Neuronal stem cell (in vitro differentiated cells): ENCODE results near the gene SMAD9.

Source experiments
- DNase-seq: peaks from one replicate; pipeline ENCODE4 v3.0.0-alpha.2; 2013; ENCODE audit warnings: low spot score
- H2AFZ ChIP-seq: one replicate; pipeline ENCODE4 v1.6.1; 2013; ENCODE audit warnings: mild to moderate bottlenecking, low read length, inconsistent platforms
- H2AK5ac ChIP-seq: 2 replicates; pipeline ENCODE4 v1.6.1; 2013; ENCODE audit warnings: low read depth, mild to moderate bottlenecking, inconsistent platforms, low read length, moderate library complexity, mixed read lengths
- H2BK120ac ChIP-seq: 2 replicates; pipeline ENCODE4 v1.6.1; 2013; ENCODE audit warnings: low read depth, mild to moderate bottlenecking, inconsistent platforms, low read length, moderate library complexity, mixed read lengths
- H2BK12ac ChIP-seq: one replicate; pipeline ENCODE4 v1.6.1; 2013; ENCODE audit warnings: low read length, inconsistent platforms
- H2BK15ac ChIP-seq: 2 replicates; pipeline ENCODE4 v1.6.1; 2013; ENCODE audit warnings: mild to moderate bottlenecking, low read length, inconsistent platforms, mixed read lengths
- H2BK5ac ChIP-seq: one replicate; pipeline ENCODE4 v1.6.1; 2013; ENCODE audit warnings: inconsistent platforms, mild to moderate bottlenecking, low read length, moderate library complexity
- H3K14ac ChIP-seq: one replicate; pipeline ENCODE4 v1.6.1; 2013; ENCODE audit warnings: low read length, inconsistent platforms
- H3K18ac ChIP-seq: 2 replicates; pipeline ENCODE4 v1.6.1; 2013; ENCODE audit warnings: low read length, inconsistent platforms
- H3K23ac ChIP-seq: 2 replicates; pipeline ENCODE4 v1.6.1; 2013; ENCODE audit warnings: low read depth, mild to moderate bottlenecking, mixed read lengths, low read length, inconsistent platforms; ENCODE audit not compliant: poor library complexity
- H3K27ac ChIP-seq: replicated peaks from 3 replicates; pipeline ENCODE4 v1.5.1; 2013; ENCODE audit warnings: low read length, inconsistent platforms
- H3K27me3 ChIP-seq, 3 experiments: 2 replicates each; pipeline ENCODE4 v1.6.1; 2013; ENCODE audit warnings: low read length in 3 of 3, mild to moderate bottlenecking in 2 of 3, inconsistent platforms in 1 of 3, low read depth in 1 of 3, mixed read lengths in 1 of 3, moderate library complexity in 1 of 3; ENCODE audit not compliant: control insufficient read depth in 3 of 3, insufficient read depth in 3 of 3
- H3K36me3 ChIP-seq, 2 donors: replicated peaks in 1 of 2; 2 replicates each; pipeline ENCODE4 v1.6.1; 2013; ENCODE audit warnings: low read length in 2 of 2; ENCODE audit not compliant: control insufficient read depth in 2 of 2, insufficient read depth in 2 of 2
- H3K4ac ChIP-seq: 2 replicates; pipeline ENCODE4 v1.6.1; 2013; ENCODE audit warnings: inconsistent platforms, mild to moderate bottlenecking, low read length, moderate library complexity
- H3K4me1 ChIP-seq, 2 donors: 1 replicate in 1 of 2; 2 replicates in 1 of 2; pipeline ENCODE4 v1.6.1; 2013; ENCODE audit warnings: low read length in 2 of 2, low read depth in 1 of 2; ENCODE audit not compliant: control insufficient read depth in 2 of 2, insufficient read depth in 1 of 2
- H3K4me2 ChIP-seq: one replicate; pipeline ENCODE4 v1.6.1; 2013; ENCODE audit warnings: mild to moderate bottlenecking, low read length, inconsistent platforms; ENCODE audit not compliant: insufficient read depth, poor library complexity, severe bottlenecking
- H3K4me3 ChIP-seq, 2 donors: 2 replicates each; pipeline ENCODE4 v1.5.1; 2013; ENCODE audit warnings: low read length in 2 of 2, mild to moderate bottlenecking in 2 of 2, inconsistent platforms in 1 of 2, moderate library complexity in 1 of 2
- H3K79me1 ChIP-seq: one replicate; pipeline ENCODE4 v1.6.1; 2013; ENCODE audit warnings: low read depth, mild to moderate bottlenecking, inconsistent platforms, low read length, moderate library complexity
- H3K9ac ChIP-seq: one replicate; pipeline ENCODE4 v1.6.1; 2013; ENCODE audit warnings: mild to moderate bottlenecking, low read depth, low read length, inconsistent platforms; ENCODE audit not compliant: poor library complexity
- H3K9me3 ChIP-seq, 2 donors: replicated peaks in 1 of 2; 2 replicates each; pipeline versions ENCODE3 to v1.6.1; 2013; ENCODE audit warnings: low read length in 2 of 2, mild to moderate bottlenecking in 2 of 2, inconsistent platforms in 1 of 2, low read depth in 1 of 2, mixed read lengths in 1 of 2, moderate library complexity in 1 of 2; ENCODE audit not compliant: control insufficient read depth in 2 of 2, insufficient read depth in 1 of 2
- H4K8ac ChIP-seq: one replicate; pipeline ENCODE4 v1.6.1; 2013; ENCODE audit warnings: low read depth, mild to moderate bottlenecking, inconsistent platforms, low read length, moderate library complexity
- H4K91ac ChIP-seq: one replicate; pipeline ENCODE4 v1.6.1; 2013; ENCODE audit warnings: low read length, low read depth, mild to moderate bottlenecking, inconsistent platforms; ENCODE audit not compliant: poor library complexity
- WGBS, 2 donors: extraction: QIAGEN DNeasy Blood & Tissue Kit; methylation state at CpG; one replicate each; pipeline ENCODE4 v1.1.7; 2013; ENCODE audit warnings: missing lambda C conversion rate in 2 of 2, mixed read lengths in 1 of 2; ENCODE audit not compliant: insufficient read length in 2 of 2, insufficient replicate concordance in 1 of 2; ENCODE audit errors: extremely low coverage in 2 of 2; 5-methylcytosine and 5-hydroxymethylcytosine counted together

The SMAD9 gene

DNA sequence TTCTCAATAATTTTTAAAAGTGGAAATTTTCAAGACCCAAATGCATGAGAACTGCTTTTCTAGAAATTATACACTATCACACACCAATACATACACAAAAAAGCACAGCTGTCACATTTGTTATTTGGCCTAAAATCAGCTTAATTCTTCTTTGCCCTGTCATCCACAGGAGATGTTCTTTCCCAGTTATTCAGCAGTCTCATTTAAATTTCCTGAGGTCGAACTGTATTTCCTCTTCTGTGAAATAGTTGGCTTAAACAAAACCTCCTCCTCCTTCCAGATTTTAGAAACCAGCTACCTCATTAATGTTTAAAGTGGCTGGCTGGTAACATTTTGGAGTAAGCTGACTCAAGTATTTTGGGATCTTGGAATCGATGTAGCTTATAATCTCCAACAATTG is 39.1 kb downstream of the SMAD9 start:
- no peak overlapping the region for H3K4me3 ChIP-seq
- no peak overlapping the region for H3K27ac ChIP-seq
- no peak overlapping the region for H4K8ac ChIP-seq
- no CpG with 5 or more reads among the region's 2 CpGs for WGBS, 2 donors
- H3K79me1 ChIP-seq, result no peaks in the 10 kb centered on the region
- no peak overlapping the region for H3K4me2 ChIP-seq
- H3K18ac ChIP-seq, result no peak overlapping the region
- no peak overlapping the region for H3K14ac ChIP-seq
- H3K23ac ChIP-seq, result no peak overlapping the region
- no peak overlapping the region for H4K91ac ChIP-seq
- H2AK5ac ChIP-seq, result no peak overlapping the region
- H2BK5ac ChIP-seq, result no peak overlapping the region
- no peak overlapping the region for H2AFZ ChIP-seq
- no peak overlapping the region for H2BK120ac ChIP-seq
- H2BK12ac ChIP-seq, result no peak overlapping the region
- H3K4me1 ChIP-seq, result peaks cover 0 to 2% of the 10 kb centered on the region in 2 donors
- no peaks in the 10 kb centered on the region for H3K9me3 ChIP-seq
- H3K9ac ChIP-seq, result no peak overlapping the region
- no peak for DNase-seq
- H3K4ac ChIP-seq, result no peak overlapping the region
- H2BK15ac ChIP-seq, result no peak overlapping the region
- no peaks in the 10 kb centered on the region for H3K36me3 ChIP-seq
- H3K27me3 ChIP-seq, result peaks cover 0 to 3% (median 0%) of the 10 kb centered on the region in 3 experiments

DNA sequence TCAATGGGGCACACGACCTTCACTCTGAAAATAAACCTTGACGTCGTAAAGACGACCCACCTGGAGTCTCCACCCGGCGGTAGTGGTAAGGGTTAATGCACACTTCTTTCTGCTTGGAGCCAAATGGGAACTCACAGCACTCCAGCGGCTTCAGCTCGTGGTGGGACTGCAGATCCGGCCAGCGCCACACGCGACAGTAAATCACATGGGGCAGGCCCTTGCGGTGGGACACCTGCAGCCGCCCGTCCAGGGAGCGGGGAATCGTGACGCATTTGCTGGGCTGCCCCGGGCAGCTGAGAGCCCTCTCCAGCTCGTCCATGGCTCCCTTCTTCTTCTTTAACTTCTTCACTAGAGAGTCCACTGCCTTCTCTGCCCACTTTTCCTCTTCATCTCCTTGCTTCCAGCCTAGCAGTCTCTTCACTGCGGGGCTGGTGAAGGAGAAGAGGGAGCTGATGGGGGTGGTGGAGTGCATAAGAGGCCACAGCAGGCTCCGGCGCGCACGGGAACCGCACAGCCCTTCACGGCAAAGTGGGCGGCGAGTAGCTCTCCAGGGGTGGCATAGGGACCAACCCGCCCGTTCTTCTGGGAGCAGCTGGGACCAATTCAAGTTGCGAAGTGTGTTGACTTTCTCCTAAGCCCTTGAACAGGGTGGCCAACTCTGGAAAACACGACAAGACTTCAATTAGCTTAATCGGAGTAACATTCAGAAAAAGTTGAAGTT is 40.7 kb downstream of the SMAD9 start:
- Histone ChIP-seq H2BK120ac (no peak overlapping the region), H3K14ac (no peak overlapping the region), H4K8ac (no peak overlapping the region), H3K4me3 (no peak overlapping the region), H3K18ac (peak overlapping the region; percentile 33), H2BK15ac (no peak overlapping the region), H2BK12ac (no peak overlapping the region), H3K23ac (no peak overlapping the region), H3K9me3 (no peaks in the 10 kb centered on the region), H3K9ac (no peak overlapping the region), H3K4ac (no peak overlapping the region), H3K36me3 (no peaks in the 10 kb centered on the region), H2BK5ac (no peak overlapping the region), H4K91ac (no peak overlapping the region), H3K27me3 (peaks cover 0 to 3% (median 0%) of the 10 kb centered on the region in 3 experiments), H3K4me2 (no peak overlapping the region), H2AFZ (no peak overlapping the region), H2AK5ac (no peak overlapping the region), H3K27ac (no peak overlapping the region), H3K4me1 (peaks cover 0 to 2% of the 10 kb centered on the region in 2 donors), H3K79me1 (no peaks in the 10 kb centered on the region)
- no CpG with 5 or more reads among the region's 34 CpGs for WGBS, 2 donors
- no peak for DNase-seq

DNA sequence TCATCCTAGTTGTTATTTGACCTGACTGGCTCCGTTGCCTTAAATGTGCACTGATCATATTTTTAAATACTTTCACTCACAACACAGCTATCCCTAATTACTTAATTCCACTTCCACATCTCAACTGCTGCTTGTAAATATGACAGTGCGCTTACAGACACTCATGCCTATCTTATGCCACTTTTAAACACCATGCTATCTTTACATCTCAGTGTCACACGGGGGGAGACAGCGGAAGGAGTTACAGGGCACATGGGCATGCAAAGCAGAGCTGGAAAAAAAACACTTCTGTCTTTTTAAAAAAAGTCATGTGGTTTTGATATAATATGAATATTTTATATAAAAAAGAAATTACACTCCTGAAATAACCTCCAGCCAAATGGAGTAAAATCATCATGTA is 44.1 kb downstream of the SMAD9 start:
- no peak for DNase-seq
- Histone ChIP-seq H3K4me3 (no peak overlapping the region), H2AK5ac (no peak overlapping the region), H3K23ac (no peak overlapping the region), H3K14ac (no peak overlapping the region), H4K8ac (no peak overlapping the region), H3K79me1 (no peaks in the 10 kb centered on the region), H3K4me2 (no peak overlapping the region), H3K36me3 (no peaks in the 10 kb centered on the region), H3K18ac (no peak overlapping the region), H2BK15ac (no peak overlapping the region), H3K4ac (no peak overlapping the region), H2BK12ac (no peak overlapping the region), H2BK5ac (no peak overlapping the region), H3K4me1 (no peaks in the 10 kb centered on the region), H2BK120ac (no peak overlapping the region), H3K9ac (no peak overlapping the region), H4K91ac (no peak overlapping the region), H3K27ac (no peak overlapping the region), H3K9me3 (no peaks in the 10 kb centered on the region), H3K27me3 (peaks cover 0 to 3% (median 0%) of the 10 kb centered on the region in 3 experiments), H2AFZ (no peak overlapping the region)
- no CpG with 5 or more reads among the region's 4 CpGs for WGBS, 2 donors

DNA sequence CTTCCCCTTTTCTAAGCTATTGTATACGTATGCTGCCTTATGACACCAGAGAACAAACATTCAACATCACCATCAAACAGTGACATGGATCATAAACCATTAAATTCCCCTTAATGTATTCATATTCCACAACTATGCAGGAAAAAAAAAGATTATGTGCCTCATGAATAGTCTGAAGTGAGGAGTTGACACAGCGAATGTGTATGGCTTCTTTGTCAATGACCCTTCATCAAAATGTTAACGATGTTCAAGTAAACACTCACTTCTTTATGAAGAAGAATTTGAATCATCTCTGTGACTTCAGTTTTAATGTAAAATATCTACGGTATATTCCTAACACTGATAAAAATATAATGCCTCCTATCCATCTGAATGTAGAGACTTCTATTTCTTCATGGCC is 44.6 kb downstream of the SMAD9 start:
- H3K27ac ChIP-seq, result no peak overlapping the region
- H2AK5ac ChIP-seq, result no peak overlapping the region
- H3K4me2 ChIP-seq, result no peak overlapping the region
- no peak overlapping the region for H3K23ac ChIP-seq
- WGBS, 2 donors, result no CpG with 5 or more reads among the region's 4 CpGs
- H3K4ac ChIP-seq, result no peak overlapping the region
- no peak overlapping the region for H3K18ac ChIP-seq
- H3K4me3 ChIP-seq, result no peak overlapping the region
- H2AFZ ChIP-seq, result no peak overlapping the region
- no peak overlapping the region for H3K14ac ChIP-seq
- no peak overlapping the region for H4K91ac ChIP-seq
- no peak overlapping the region for H2BK5ac ChIP-seq
- H3K79me1 ChIP-seq, result no peaks in the 10 kb centered on the region
- H3K9ac ChIP-seq, result no peak overlapping the region
- H2BK15ac ChIP-seq, result no peak overlapping the region
- no peaks in the 10 kb centered on the region for H3K4me1 ChIP-seq
- no peak for DNase-seq
- peaks cover 0 to 3% (median 0%) of the 10 kb centered on the region in 3 experiments for H3K27me3 ChIP-seq
- H3K9me3 ChIP-seq, result no peaks in the 10 kb centered on the region
- H4K8ac ChIP-seq, result no peak overlapping the region
- no peak overlapping the region for H2BK120ac ChIP-seq
- H2BK12ac ChIP-seq, result no peak overlapping the region
- H3K36me3 ChIP-seq, result no peaks in the 10 kb centered on the region
